ENCODE results near the gene MXD3.

DNA sequence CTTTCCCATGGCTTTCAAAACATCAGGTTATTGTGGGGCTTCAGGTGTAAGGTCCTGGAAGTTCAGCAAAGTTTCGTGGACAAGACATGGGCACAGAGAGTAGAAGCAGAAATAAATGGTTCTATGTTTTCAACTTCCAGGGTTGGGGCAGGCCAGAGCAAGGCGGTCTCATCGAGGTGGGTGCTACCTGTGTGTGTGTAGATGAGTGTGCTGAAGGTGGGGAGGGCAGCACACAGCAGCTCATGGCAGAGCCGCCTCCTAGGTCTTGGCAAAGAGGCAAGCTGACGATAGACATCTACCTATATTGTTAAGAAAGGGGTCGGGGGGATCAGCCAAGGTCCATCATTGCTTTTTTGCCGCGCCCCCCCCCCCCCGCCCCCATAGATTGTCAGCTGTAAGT lies 12.0 kb downstream of the MXD3 start:
- TF ChIP-seq, protein P1, sequence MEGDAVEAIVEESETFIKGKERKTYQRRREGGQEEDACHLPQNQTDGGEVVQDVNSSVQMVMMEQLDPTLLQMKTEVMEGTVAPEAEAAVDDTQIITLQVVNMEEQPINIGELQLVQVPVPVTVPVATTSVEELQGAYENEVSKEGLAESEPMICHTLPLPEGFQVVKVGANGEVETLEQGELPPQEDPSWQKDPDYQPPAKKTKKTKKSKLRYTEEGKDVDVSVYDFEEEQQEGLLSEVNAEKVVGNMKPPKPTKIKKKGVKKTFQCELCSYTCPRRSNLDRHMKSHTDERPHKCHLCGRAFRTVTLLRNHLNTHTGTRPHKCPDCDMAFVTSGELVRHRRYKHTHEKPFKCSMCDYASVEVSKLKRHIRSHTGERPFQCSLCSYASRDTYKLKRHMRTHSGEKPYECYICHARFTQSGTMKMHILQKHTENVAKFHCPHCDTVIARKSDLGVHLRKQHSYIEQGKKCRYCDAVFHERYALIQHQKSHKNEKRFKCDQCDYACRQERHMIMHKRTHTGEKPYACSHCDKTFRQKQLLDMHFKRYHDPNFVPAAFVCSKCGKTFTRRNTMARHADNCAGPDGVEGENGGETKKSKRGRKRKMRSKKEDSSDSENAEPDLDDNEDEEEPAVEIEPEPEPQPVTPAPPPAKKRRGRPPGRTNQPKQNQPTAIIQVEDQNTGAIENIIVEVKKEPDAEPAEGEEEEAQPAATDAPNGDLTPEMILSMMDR (IDR thresholded peaks at IDR 0.05): no peak
- TF ChIP-seq EZH2phosphoT487 (IDR thresholded peaks at IDR 0.05): no peak

Data from neural progenitor cell (in vitro differentiated cells).